WTC11 (cell line): ENCODE data around the gene FYN. TPM values are rescaled to one million over a fixed set of nuclear protein-coding genes. Genes with fewer than 3 reads are reported as not detected.

Source experiments
- ATAC-seq: fragments of 200-7000 bp; cut with Tn5 transposase; 2 replicates; pipeline ENCODE4 v1.10.0; 2021; ENCODE audit warnings: mild to moderate bottlenecking, moderate library complexity
- CTCF ChIA-PET: fragments of 300-600 bp; sonication (Branson Sonifier 250); formaldehyde crosslinking; loops from one replicate; lab custom pipeline; 2021; ENCODE audit warnings: antibody characterized with exemption; lab: Charles Lee
- POLR2A ChIA-PET: fragments of 350-600 bp; sonication (Branson Sonifier 250); formaldehyde crosslinking; loops from one replicate; lab custom pipeline; 2021; ENCODE audit warnings: antibody characterized with exemption; lab: Charles Lee
- DNase-seq: peaks from one replicate; pipeline ENCODE4 v3.0.0; 2021; ENCODE audit warnings: low spot score
- H3K27ac Mint-ChIP-seq: 2 replicates; pipeline ENCODE4 v1.8.0; 2021; ENCODE audit warnings: mixed read lengths
- H3K27me3 Mint-ChIP-seq: 2 replicates; pipeline ENCODE4 v1.8.0; 2021; ENCODE audit warnings: low read depth, mild to moderate bottlenecking, moderate library complexity, mixed read lengths
- H3K36me3 Mint-ChIP-seq: 2 replicates; pipeline ENCODE4 v1.8.0; 2021; ENCODE audit warnings: mixed read lengths
- H3K4me1 Mint-ChIP-seq: 2 replicates; pipeline ENCODE4 v1.8.0; 2022; ENCODE audit warnings: mixed read lengths
- H3K4me3 Mint-ChIP-seq: 2 replicates; pipeline ENCODE4 v1.8.0; 2021; ENCODE audit warnings: mild to moderate bottlenecking, moderate library complexity, mixed read lengths
- H3K9me3 Mint-ChIP-seq: 2 replicates; pipeline ENCODE4 v1.8.0; 2021; ENCODE audit warnings: mixed read lengths
- CBFB ChIP-seq: sonication (generic); formaldehyde crosslinking; IDR thresholded peaks from 2 replicates; pipeline ENCODE4 v1.8.1; 2022; ENCODE audit warnings: mild to moderate bottlenecking, low read depth, missing genetic modification reagents
- ELF4 ChIP-seq: sonication (generic); formaldehyde crosslinking; IDR thresholded peaks from 2 replicates; pipeline ENCODE4 v1.8.1; 2022; ENCODE audit warnings: low read depth, mild to moderate bottlenecking, moderate library complexity, missing genetic modification reagents
- GABPB1 ChIP-seq: sonication (generic); formaldehyde crosslinking; IDR thresholded peaks from 2 replicates; pipeline ENCODE4 v1.8.1; 2023; ENCODE audit warnings: mild to moderate bottlenecking, missing genetic modification reagents
- HMGA2 ChIP-seq: fragments of 250-450 bp; sonication (Bioruptor Pico); IDR thresholded peaks from 2 replicates; pipeline ENCODE4 v1.4.0; 2021; ENCODE audit warnings: mild to moderate bottlenecking, moderate library complexity
- JAZF1 ChIP-seq: fragments of 250-450 bp; sonication (Bioruptor Pico); IDR thresholded peaks from 2 replicates; pipeline ENCODE4 v1.9.0; 2021; ENCODE audit warnings: moderate library complexity, mild to moderate bottlenecking, inconsistent platforms
- JUN ChIP-seq: sonication (generic); formaldehyde crosslinking; IDR thresholded peaks from 2 replicates; pipeline ENCODE4 v1.8.0; 2023; ENCODE audit warnings: mild to moderate bottlenecking, missing genetic modification reagents
- KAT7 ChIP-seq: sonication (generic); formaldehyde crosslinking; IDR thresholded peaks from 2 replicates; pipeline ENCODE4 v1.8.1; 2023; ENCODE audit warnings: missing genetic modification reagents, mild to moderate bottlenecking, borderline replicate concordance
- MYBL2 ChIP-seq: sonication (generic); formaldehyde crosslinking; IDR thresholded peaks from 2 replicates; pipeline ENCODE4 v1.8.1; 2023; ENCODE audit warnings: mild to moderate bottlenecking, moderate library complexity, missing genetic modification reagents
- NFE2L1 ChIP-seq: sonication (generic); formaldehyde crosslinking; IDR thresholded peaks from 2 replicates; pipeline ENCODE4 v1.8.1; 2023; ENCODE audit warnings: missing genetic modification reagents
- NFYB ChIP-seq: sonication (generic); formaldehyde crosslinking; conservative IDR thresholded peaks from 2 replicates; pipeline ENCODE4 v1.8.0; 2022; ENCODE audit warnings: low read depth, missing genetic modification reagents
- NR1H2 ChIP-seq: sonication (generic); formaldehyde crosslinking; IDR thresholded peaks from 2 replicates; pipeline ENCODE4 v1.9.0; 2021; ENCODE audit warnings: mild to moderate bottlenecking, moderate library complexity, missing genetic modification reagents
- OVOL2 ChIP-seq: fragments of 250-450 bp; sonication (Bioruptor Pico); IDR thresholded peaks from 2 replicates; pipeline ENCODE4 v1.9.0; 2021; ENCODE audit warnings: mild to moderate bottlenecking, borderline replicate concordance
- PRRX2 ChIP-seq: fragments of 250-450 bp; sonication (Bioruptor Pico); IDR thresholded peaks from 2 replicates; pipeline ENCODE4 v1.8.0; 2021; ENCODE audit warnings: mild to moderate bottlenecking
- RELA ChIP-seq: sonication (generic); formaldehyde crosslinking; IDR thresholded peaks from 2 replicates; pipeline ENCODE4 v1.8.1; 2022; ENCODE audit warnings: missing genetic modification reagents, mild to moderate bottlenecking, borderline replicate concordance
- SP1 ChIP-seq: sonication (generic); formaldehyde crosslinking; conservative IDR thresholded peaks from 2 replicates; pipeline ENCODE4 v1.8.1; 2022; ENCODE audit warnings: missing genetic modification reagents
- TCF7 ChIP-seq: sonication (generic); formaldehyde crosslinking; IDR thresholded peaks from 2 replicates; pipeline ENCODE4 v1.8.0; 2022; ENCODE audit warnings: mild to moderate bottlenecking, low read depth, missing genetic modification reagents, moderate library complexity
- TEAD1 ChIP-seq: sonication (generic); formaldehyde crosslinking; IDR thresholded peaks from 2 replicates; pipeline ENCODE4 v1.8.0; 2022; ENCODE audit warnings: mild to moderate bottlenecking, missing genetic modification reagents
- TEAD4 ChIP-seq: sonication (generic); formaldehyde crosslinking; IDR thresholded peaks from 2 replicates; pipeline ENCODE4 v1.8.0; 2022; ENCODE audit warnings: mild to moderate bottlenecking, missing genetic modification reagents
- ZBTB21 ChIP-seq: sonication (generic); formaldehyde crosslinking; IDR thresholded peaks from 2 replicates; pipeline ENCODE4 v1.8.1; 2023; ENCODE audit warnings: mild to moderate bottlenecking, missing genetic modification reagents, borderline replicate concordance
- ZNF121 ChIP-seq: sonication (generic); formaldehyde crosslinking; IDR thresholded peaks from 2 replicates; pipeline ENCODE4 v1.8.0; 2023; ENCODE audit warnings: missing genetic modification reagents
- ZNF219 ChIP-seq: sonication (generic); formaldehyde crosslinking; IDR thresholded peaks from 2 replicates; pipeline ENCODE4 v1.8.0; 2023; ENCODE audit warnings: missing genetic modification reagents, mild to moderate bottlenecking, borderline replicate concordance
- ZNF317 ChIP-seq: sonication (generic); formaldehyde crosslinking; IDR thresholded peaks from 2 replicates; pipeline ENCODE4 v1.8.1; 2023; ENCODE audit warnings: low read depth, mild to moderate bottlenecking, moderate library complexity, missing genetic modification reagents, borderline replicate concordance
- ZNF396 ChIP-seq: fragments of 250-450 bp; sonication (Bioruptor Pico); IDR thresholded peaks from 2 replicates; pipeline ENCODE4 v1.8.0; 2021; ENCODE audit warnings: mild to moderate bottlenecking, moderate library complexity, borderline replicate concordance
- total RNA-seq: library from RNA; stranded (reverse); gene quantifications from 3 replicates; pipeline ENCODE4 v1.2.3, GENCODE V29; 2021
- TF ChIP-seq, protein P1 (sequence below): fragments of 250-450 bp; sonication (Bioruptor Pico); IDR thresholded peaks from 2 replicates; pipeline ENCODE4 v2.1.2; 2022; ENCODE audit warnings: mild to moderate bottlenecking, moderate library complexity
- TF ChIP-seq, protein P2 (sequence below): fragments of 200-600 bp; IDR thresholded peaks from 2 replicates; pipeline ENCODE4 v1.8.0; 2022; ENCODE audit warnings: antibody characterized with exemption

FYN gene
- total RNA-seq, 1 experiment from 2014 or later, result 63.9 TPM

DNA sequence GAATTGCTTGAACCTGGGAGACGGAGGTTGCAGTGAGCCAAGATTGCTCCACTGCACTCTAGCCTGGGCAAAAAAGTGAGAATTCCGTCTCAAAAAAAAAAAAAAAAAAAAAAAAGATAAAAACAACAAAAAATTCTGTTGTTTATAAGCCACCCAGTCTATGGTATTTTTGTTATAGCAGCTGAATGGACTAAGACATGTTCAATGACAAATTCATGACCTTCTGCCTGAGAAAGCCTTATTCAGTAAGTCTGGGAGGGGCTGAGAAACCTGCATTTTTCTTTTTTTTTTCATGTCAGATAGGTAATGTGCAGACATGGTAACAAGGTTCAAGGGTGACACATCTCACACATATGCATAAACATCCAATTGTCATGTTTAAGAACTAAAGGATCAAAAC, 227.2 kb downstream of the FYN start (continued):
- TF ChIP-seq CBFB (CRISPR knock-in tag) (no peak), PRRX2 (no peak), GABPB1 (CRISPR knock-in tag) (no peak), NFYB (CRISPR knock-in tag) (no peak), ZNF317 (CRISPR knock-in tag) (no peak)

DNA sequence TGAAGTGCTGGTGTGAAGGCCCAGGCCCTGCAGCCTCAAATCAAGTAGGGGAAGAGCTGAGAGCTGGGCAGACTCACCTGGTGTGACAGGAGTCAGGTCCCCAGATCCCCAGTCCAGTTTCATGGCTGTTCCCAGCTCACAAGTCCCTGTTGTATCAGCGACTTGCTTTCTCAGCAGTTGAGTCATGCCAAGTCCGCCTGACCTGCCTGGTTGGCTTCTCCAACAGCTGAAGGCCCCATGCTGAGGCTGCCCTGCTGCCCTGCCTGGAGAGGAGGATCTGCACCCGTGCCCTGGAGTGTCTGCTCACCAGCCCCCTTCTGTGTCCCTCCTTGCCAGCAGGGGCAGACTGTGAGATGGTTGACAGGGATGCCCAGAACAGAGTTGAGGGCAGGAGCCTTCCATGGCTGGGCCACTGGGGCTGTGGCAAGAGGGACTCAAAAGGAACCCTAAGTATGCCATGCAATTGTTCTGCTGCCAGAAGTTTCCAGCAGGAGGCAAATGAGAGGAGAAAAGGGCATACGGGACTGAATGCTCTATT, 228.3 kb downstream of the FYN start:
- no peak for DNase-seq
- Mint-ChIP-seq H3K27ac (no peak overlapping the region), H3K9me3 (peaks cover 6% of the 10 kb centered on the region), H3K27me3 (no peaks in the 10 kb centered on the region), H3K4me3 (no peak overlapping the region), H3K36me3 (peaks cover 2% of the 10 kb centered on the region; the same call in 1 of the 2 replicates), H3K4me1 (no peaks in the 10 kb centered on the region)
- ChIA-PET POLR2A (no interaction called here), CTCF (interaction anchor here (0.6 to 1.9 kb wide), 6 partner anchors 19 to 395 kb away, joined by 3 to 8 read pairs (median 4); partner anchors contain the start of gene TRAF3IP2)
- peak; percentile 57 for ATAC-seq
- no peak for TF ChIP-seq ZNF219
- TF ChIP-seq JAZF1 (CRISPR knock-in tag), result no peak
- TF ChIP-seq ZNF396, result no peak
- 0 out of 2 replicates have a peak, but pooled peaks have one; percentile 45 for TF ChIP-seq ZNF121
- TF ChIP-seq NFE2L1 (CRISPR knock-in tag), result no peak
- TF ChIP-seq NFYB (CRISPR knock-in tag), result no peak

DNA sequence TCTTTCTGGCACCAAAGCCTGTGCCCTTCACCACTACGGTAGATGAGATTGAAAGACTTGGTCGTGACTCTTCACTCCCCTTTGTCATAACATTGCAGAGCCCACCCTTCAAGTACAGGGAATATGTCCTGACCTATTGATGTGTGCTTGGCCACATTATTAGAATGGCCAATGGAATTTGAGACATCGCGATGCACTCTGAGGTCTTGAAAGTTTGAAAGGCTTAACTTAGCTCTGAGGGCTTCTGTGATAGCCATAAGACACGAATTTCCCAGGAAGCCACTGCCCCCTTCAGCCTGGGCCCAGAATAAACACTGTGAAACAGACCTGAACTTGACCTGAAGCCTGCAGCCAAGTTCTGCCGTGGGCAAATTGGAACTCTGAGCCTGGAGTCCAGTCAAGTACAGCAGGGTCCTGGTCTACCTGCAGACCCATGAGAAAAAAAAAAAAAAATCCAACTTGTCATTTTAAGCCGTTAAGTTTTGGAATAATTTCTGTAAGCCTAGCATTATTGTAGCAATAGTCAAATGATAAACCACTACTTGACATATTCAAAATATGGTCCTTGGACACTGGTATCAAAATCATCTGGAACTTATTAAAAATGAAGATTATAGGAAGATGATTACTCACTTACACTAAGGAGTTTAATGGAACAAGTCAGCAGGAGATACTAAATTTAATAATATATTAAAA, 230.6 kb downstream of the FYN start:
- Mint-ChIP-seq H3K9me3 (peaks cover 6% of the 10 kb centered on the region), H3K27ac (no peak overlapping the region), H3K4me3 (no peak overlapping the region), H3K27me3 (no peaks in the 10 kb centered on the region), H3K36me3 (no peaks in the 10 kb centered on the region), H3K4me1 (no peaks in the 10 kb centered on the region)
- no peak for TF ChIP-seq KAT7 (CRISPR knock-in tag)
- no peak for TF ChIP-seq TCF7 (CRISPR knock-in tag)
- TF ChIP-seq JAZF1 (CRISPR knock-in tag), result no peak
- no peak for TF ChIP-seq ZBTB21 (CRISPR knock-in tag)
- TF ChIP-seq, protein P1, sequence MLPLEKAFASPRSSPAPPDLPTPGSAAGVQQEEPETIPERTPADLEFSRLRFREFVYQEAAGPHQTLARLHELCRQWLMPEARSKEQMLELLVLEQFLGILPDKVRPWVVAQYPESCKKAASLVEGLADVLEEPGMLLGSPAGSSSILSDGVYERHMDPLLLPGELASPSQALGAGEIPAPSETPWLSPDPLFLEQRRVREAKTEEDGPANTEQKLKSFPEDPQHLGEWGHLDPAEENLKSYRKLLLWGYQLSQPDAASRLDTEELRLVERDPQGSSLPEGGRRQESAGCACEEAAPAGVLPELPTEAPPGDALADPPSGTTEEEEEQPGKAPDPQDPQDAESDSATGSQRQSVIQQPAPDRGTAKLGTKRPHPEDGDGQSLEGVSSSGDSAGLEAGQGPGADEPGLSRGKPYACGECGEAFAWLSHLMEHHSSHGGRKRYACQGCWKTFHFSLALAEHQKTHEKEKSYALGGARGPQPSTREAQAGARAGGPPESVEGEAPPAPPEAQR (CRISPR knock-in tag), result no peak
- TF ChIP-seq RELA, result no peak
- no peak for TF ChIP-seq ELF4
- no peak for TF ChIP-seq OVOL2 (CRISPR knock-in tag)
- TF ChIP-seq TEAD1, result 0 out of 2 replicates have a peak, but pooled peaks have one; percentile 14
- no peak for TF ChIP-seq HMGA2 (CRISPR knock-in tag)
- no peak for TF ChIP-seq JUN (CRISPR knock-in tag)
- no peak for TF ChIP-seq ZNF317 (CRISPR knock-in tag)
- no peak for TF ChIP-seq MYBL2 (CRISPR knock-in tag)
- no peak for TF ChIP-seq TEAD4 (CRISPR knock-in tag)
- TF ChIP-seq, protein P2, sequence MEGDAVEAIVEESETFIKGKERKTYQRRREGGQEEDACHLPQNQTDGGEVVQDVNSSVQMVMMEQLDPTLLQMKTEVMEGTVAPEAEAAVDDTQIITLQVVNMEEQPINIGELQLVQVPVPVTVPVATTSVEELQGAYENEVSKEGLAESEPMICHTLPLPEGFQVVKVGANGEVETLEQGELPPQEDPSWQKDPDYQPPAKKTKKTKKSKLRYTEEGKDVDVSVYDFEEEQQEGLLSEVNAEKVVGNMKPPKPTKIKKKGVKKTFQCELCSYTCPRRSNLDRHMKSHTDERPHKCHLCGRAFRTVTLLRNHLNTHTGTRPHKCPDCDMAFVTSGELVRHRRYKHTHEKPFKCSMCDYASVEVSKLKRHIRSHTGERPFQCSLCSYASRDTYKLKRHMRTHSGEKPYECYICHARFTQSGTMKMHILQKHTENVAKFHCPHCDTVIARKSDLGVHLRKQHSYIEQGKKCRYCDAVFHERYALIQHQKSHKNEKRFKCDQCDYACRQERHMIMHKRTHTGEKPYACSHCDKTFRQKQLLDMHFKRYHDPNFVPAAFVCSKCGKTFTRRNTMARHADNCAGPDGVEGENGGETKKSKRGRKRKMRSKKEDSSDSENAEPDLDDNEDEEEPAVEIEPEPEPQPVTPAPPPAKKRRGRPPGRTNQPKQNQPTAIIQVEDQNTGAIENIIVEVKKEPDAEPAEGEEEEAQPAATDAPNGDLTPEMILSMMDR, result 0 out of 2 replicates have a peak, but pooled peaks have one; percentile 30
- no peak for TF ChIP-seq SP1 (CRISPR knock-in tag)
- no peak for TF ChIP-seq NR1H2 (CRISPR knock-in tag)
- TF ChIP-seq ZNF121, result no peak
- CTCF ChIA-PET, result interaction anchor here (0.5 to 1.5 kb wide), 24 partner anchors 8 to 407 kb away, joined by 3 to 9 read pairs (median 4); partner anchors contain the start of genes REV3L and TRAF3IP2
- peak; percentile 69 for DNase-seq
- ATAC-seq, result peak; percentile 86
- POLR2A ChIA-PET, result no interaction called here
